Measurements from ENCODE around the gene LSR. TPM values are rescaled to one million over a fixed set of nuclear protein-coding genes. Genes with fewer than 3 reads are reported as not detected.
A peak's percentile ranks its signal among the peaks of the same experiment; 100 is the strongest.

Gene LSR
- polyA plus RNA-seq, 3 donors, result 0.08 to 0.17 TPM; not detected in 1

- H3K4me1 ChIP-seq (ENCODE audit: control insufficient read depth in 1 of 2, insufficient read depth in 2 of 2, low read length in 2 of 2), result peaks cover 31 to 33% of the 10 kb centered on the region in 2 donors
- no peak overlapping the region for H3K9ac ChIP-seq (ENCODE audit: insufficient read depth, low read length, poor library complexity, severe bottlenecking)
- no peak overlapping the region for H3K27ac ChIP-seq (ENCODE audit: low read depth in 1 of 2, low read length in 2 of 2)
- peaks cover 0 to 3% (median 3%) of the 10 kb centered on the region in 3 donors for H3K27me3 Mint-ChIP-seq (ENCODE audit: low read depth in 3 of 3)
- H3K9me3 Mint-ChIP-seq, result peaks cover 0 to 5% (median under 1%) of the 10 kb centered on the region in 7 donors
- H3K4me1 Mint-ChIP-seq, result peaks cover 38% of the 10 kb centered on the region
- WGBS (ENCODE audit: insufficient coverage), result 100% methylated on average over 4 of the region's 4 CpGs
- peak overlapping the region in 1 of 7 donors; percentile 48 for H3K27ac Mint-ChIP-seq
- no peak overlapping the region for H3K4me3 ChIP-seq (replicated peaks in 1 of 3; ENCODE audit: low read depth in 2 of 3, low read length in 3 of 3)
- H3K79me2 ChIP-seq (ENCODE audit: insufficient read depth, low read length), result no peaks in the 10 kb centered on the region
- H3K27me3 ChIP-seq (ENCODE audit: control insufficient read depth in 2 of 2, insufficient read depth in 2 of 2, low read length in 2 of 2), result peaks cover 0 to 3% of the 10 kb centered on the region in 2 donors
- no peak overlapping the region for H3K4me3 Mint-ChIP-seq
- peaks cover 0 to 2% of the 10 kb centered on the region in 2 donors for H3K36me3 Mint-ChIP-seq
- H3K4me2 ChIP-seq (replicated peaks; ENCODE audit: extremely low read depth, low read length, poor library complexity, severe bottlenecking), result no peak overlapping the region
- no peak for DNase-seq
- no peaks in the 10 kb centered on the region for H4K20me1 ChIP-seq (ENCODE audit: insufficient read depth, low read length)
- H3K36me3 ChIP-seq (replicated peaks in 1 of 2; ENCODE audit: control insufficient read depth in 1 of 2, insufficient read depth in 2 of 2, low read length in 2 of 2), result no peaks in the 10 kb centered on the region
- no peak for TF ChIP-seq CTCF (IDR thresholded peaks at IDR 0.05)
- intact Hi-C loops (cut with micrococcal nuclease), result loop anchor here in 1 of 2 donors (10.0 kb wide), 1 partner anchor 62 kb away; the partner anchor contains the start of gene USF2
- no peaks in the 10 kb centered on the region for H3K9me3 ChIP-seq (replicated peaks in 1 of 2; ENCODE audit: control insufficient read depth in 1 of 2, insufficient read depth in 1 of 2, low read length in 2 of 2)
- H2AFZ ChIP-seq (ENCODE audit: insufficient read depth, low read depth, low read length, poor library complexity, severe bottlenecking), result no peak overlapping the region
These were observed 45.8 kb upstream of the LSR start for GRCh38 chr19:35202722-35203688.

Measured in CD14-positive monocyte (primary cell).